HG02938 (cell line): ENCODE measurements around the gene GCAT.
"Not testable (repeated sequence)": the region's sequence is repeated elsewhere in the genome, so short reads cannot be mapped to it uniquely, and the experiment has no call there.

Source experiments
- ATAC-seq: cut with Tn5 transposase; IDR thresholded peaks from one replicate; pipeline ENCODE4 v1.9.1; 2021; ENCODE audit warnings: mild to moderate bottlenecking, moderate library complexity; ENCODE audit not compliant: unreplicated experiment

The GCAT gene

DNA sequence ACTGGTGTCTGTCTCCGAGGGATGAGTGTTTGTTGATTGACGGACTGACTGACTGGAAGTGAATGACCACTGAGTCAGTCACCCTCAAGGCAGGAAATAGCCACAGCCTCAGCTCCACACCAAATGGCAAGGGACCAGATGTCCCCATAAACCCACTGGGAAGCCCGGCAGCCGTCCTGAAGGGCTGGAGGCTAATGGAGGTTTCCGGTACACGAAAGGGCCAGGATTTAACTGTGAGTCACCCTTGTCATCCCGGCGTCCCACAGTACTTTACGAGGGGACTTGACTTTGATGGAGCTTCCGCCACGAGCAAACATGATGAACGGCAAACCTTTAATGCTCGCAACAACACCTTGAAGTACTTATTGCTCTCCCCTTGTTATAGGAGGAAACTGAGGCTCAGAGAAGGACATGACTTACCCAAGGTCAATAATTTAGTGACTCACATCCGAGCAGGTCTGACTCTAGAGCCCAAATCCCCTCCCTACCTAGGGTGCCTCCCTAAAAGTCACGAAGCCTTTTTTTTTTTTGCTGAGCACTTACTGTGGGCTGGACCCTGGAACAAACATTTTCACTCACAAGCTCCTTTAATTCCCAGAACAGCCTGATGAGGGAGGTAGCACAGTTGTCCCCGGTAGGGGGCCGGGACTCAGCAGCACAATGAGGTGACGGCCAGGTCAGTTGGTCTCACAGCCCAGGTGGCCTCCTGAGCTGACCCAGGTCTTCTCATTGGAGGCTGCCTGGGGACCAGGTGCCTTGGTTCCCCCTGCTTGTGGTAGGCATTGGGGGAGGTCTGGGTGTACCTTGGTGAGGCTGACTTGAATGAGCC, 25.2 kb upstream of the GCAT start:
- no peak for ATAC-seq

DNA sequence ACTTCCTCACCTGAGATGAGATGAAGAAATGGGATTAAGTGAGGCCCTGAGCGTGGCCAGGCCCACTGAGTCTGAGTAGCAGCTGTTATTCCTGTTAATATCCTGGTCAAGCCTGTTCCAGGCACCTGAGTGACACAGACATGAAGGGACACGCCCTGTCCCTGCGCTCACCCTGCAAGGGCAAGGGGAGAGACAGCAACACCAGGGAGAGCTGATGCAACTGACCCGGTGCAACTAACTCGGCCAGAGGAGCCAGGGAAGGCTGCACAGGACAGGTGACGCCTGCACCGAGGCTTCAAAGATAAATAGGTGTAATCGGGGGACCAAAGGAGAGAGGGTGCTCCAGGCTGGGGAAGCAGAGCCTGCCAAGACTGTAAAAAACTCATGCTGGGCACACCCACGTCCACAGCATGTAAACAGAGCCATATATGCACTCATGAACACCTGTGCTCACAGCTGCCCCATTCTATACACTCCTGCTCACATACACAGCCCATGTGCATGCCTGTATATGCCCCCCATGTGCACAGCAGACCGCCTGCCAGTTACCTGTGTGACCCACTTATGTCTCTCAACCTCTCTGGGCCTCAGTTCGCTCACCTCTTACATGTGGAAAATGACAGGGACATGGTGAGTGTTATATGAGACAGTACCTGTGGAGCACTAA, 22.8 kb upstream of the GCAT start:
- no peak for ATAC-seq

DNA sequence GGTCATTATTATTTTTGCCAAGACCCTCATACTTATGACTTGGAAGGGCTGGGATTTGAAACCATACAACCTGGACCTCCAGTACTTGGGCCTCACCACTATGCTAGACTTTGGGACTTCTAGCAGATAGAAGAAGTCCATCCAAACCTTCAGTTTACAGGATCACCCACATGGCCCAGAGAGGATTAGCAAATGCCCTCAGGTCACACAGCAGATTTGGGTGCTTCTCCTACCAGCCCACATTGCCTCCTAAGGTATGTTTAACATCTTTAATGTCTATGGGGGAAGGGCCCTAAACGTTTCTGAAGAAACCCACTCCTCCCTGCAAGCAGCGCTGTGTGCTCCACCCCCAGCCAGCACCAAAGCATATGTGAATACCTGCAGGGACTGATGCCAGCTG, 17.5 kb upstream of the GCAT start:
- no peak for ATAC-seq

DNA sequence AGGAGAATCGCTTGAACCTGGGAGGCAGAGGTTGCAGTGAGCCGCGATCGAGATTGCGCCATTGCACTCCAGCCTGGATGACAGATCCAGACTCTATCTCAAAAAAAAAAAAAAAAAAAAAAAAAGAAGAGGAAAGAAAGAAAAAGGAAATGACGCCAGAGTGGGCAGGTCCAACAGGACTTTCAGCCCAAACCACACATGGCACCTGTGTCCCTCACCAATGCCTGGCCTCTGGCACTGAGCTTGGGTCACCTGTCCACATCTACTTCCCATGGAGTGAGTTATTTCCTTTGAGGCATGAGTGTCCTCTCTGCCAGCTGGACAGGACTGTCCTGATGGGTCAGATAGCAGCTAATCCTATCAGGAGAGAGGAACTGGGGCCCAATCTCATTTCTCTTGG, 15.2 kb upstream of the GCAT start:
- no peak for ATAC-seq

DNA sequence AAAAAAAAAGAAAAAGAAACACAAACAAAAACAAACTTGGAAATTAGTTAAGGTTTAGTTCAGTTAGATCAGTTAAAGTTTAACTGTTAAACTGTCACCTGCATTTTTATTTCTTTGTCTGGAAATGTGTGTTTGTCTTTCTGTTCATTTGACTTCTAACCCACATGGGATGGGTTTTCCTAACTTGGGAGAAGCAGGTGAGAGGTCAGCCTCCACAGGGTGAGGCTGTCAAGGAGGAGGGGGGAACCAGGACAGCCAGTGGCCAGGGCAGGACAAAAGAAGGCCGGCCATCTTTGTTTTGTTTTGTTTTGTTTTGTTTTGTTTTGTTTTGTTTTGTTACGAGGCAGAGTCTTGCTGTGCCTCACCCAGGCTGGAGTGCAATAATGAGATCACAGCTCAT, 13.4 kb upstream of the GCAT start:
- ATAC-seq, result no peak

DNA sequence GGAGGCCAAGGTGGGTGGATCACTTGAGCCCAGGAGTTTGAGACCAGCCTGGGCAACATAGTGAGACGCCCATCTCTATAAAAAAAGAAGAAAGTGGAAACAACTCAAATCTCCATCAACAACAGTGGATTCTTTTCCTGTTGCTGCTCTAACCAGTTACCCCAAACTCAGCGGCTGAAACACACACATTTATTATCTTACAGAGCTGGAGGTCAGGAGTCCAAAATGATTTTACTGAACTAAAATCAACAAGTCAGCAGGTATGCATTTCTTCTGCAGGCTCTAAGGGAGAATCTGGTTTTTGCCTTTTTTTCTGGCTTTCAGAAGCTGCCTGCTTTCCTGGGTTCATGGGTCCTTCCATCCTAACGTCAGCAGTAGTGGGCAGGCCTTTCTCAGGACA, 11.7 kb upstream of the GCAT start:
- ATAC-seq, result no peak

DNA sequence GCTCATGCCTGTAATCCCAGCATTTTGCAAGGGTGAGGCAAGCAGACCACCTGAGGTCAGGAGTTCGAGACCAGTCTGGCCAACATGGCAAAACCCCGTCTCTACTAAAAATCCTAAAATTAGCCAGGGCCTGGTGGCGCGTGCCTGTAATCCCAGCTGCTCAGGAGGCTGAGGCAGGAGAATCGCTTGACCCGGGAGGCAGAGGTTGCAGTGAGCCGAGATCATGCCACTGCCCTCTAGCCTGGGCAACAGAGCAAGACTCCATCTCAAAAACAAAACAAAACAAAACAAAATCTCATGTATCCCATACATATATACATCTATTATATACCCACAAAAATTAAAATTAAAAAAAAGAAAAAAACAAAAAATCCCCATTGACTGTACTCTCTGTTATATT, 10.5 kb upstream of the GCAT start:
- not testable (repeated sequence) for ATAC-seq

DNA sequence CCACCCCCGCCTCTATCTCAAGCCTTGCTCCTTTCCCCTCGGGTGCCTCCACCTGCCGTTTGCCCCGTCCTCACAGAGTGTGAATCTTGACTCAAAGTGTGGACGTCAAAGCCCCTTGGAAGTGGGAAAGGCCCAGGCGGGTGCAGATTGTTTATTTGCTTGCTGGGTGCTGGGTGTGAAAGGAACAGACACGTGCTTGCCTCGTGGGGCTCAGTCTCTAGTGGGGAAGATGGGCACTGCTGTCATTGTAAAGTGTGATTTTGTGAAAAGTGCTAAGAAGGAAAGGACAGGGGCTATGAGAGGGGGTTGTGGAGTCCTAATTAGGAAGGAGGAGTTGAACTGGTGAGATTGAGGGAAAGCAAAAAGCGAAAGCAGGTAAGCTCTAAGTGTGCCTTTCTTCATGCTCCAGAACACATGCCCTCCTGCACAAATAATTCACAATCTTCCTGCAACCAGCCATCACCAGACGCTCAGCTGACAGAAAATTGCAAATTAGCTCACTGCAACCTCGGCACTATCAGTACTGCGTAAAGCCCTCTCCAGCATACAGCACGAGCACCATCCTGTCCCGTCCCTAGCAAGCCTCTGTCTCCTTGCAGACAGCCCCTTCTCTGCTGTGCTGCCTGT, 9.7 kb upstream of the GCAT start:
- ATAC-seq, result no peak

DNA sequence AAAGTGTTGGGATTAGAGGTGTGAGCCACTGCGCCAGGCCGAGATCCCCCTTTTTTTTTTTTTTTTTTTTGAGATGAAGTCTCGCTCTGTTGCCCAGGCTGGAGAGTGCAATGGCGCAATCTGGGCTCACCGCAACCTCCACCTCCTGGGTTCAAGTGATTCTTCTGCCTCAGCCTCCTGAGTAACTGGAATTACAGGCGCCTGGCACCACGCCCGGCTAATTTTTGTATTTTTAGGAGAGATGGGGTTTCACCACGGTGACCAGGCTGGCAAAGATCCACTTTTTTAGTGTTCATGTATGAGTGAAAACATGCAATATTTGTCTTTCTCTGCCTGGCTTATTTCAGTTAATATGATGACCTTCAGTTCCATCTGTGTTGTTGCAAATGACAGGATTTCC, 7.8 kb upstream of the GCAT start:
- not testable (repeated sequence) for ATAC-seq

DNA sequence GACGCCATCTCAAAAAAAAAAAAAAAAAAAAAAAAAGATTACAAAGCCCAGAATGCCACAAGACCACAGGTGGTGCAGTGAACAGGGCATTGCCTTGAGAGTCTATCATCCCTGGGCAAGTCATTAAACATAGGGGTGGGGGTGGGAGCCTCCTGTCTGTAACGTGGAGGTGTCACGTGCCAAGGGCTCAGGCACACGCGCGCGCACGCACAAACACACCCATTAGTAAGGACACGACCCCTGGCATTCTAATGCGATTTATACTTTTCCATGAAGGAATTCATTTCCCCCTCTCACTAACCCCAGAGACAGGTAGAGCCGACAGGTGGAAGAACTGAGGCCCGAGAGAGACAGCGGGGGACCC, 5.8 kb upstream of the GCAT start:
- no peak for ATAC-seq

DNA sequence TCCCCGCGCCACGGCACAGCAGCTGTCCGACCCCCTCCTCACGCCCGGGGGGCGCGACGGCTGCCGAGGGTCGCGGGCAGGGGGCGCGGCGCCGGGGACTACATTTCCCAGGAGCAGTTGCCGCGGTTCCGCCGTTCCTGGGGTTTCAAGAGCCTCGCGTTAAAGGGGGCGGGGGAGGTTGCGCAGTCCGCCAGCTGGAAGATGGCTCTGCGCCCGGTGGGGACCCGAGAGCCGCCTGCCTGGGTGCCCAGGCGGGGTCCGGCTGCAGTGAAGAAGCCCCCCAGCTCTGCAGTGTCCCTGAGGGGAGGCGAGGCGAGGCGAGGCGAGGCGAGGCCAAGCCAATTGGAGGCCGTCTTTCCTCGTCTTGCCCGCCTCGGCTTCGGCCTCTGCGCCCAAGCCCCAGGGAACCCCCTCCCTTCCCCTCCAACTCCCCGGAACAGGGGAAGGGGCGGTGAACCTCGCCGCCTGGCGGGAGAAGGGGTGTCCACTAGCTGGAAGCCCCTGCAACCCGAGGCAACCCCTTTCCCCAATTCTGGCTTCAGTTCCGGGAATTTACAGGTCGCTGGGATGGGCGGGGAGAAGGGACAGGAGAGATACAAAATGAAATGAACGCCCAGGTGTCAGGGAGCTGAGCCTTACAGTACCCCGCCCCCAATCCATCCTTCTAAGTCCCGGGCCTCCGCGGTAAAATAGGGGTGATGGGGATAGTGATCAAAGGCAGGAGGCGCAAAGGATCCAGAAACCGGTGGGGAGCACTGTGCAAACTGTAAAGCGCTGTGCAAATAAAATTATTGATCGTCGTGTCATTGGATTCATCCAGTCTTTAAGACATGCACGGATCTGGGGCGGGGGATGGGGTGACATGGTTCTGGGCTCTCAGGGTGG, 5.2 kb upstream of the GCAT start:
- no peak for ATAC-seq

DNA sequence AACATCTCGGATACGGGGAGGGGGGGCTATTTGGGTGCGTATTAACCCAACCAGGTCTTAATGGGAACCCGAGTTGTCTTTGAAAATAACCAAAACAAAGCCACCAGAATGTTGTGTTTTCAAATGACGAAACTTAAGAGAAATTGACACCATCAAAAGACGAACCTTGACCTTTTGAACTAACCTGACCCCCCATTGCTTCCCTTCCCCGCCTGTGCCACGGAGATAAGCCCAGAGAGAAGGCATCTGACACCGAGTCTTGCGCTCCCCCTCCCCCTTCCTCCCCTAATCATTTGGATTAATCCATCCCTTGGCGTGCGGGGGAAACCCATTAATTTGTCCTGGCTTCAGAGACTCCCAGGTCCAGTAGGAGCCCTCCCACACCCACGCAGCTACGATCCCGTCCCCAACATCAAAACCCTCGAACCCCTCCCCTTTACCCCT, 4.5 kb upstream of the GCAT start:
- no peak for ATAC-seq

DNA sequence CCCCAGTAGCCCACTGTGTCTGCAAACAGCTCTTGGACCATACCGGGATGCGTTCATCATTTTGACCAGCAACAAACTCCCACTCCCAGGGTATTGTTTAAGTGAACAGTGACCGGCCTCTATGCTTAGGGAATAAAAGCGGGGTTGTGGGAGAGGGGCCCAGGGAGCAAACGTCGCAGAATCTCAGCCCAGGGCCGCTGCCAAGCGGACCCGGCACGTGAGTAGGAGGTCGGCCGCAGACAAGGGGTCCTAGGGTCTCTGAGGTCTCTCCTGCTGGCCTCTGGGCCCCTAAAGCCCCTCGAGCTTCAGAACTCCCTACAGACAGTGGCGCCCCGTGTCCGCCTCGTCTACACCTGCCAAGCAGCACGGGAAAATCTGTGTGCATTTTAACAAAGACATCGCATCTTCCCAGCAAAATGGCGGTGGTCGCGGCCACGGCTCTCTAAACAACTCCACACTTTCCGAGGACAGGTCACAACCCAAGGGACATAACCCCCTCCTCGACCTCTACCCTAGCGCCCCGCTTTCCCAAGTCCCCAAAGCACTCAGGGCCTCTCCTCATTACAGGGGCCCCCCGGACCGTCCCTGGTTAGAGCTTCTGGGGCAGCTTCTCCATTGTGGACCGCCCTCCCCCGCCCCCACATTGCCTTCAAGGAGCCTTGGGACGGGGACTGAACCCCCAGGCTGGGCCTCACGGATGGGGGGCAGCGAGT, 3.9 kb upstream of the GCAT start:
- ATAC-seq, result no peak

DNA sequence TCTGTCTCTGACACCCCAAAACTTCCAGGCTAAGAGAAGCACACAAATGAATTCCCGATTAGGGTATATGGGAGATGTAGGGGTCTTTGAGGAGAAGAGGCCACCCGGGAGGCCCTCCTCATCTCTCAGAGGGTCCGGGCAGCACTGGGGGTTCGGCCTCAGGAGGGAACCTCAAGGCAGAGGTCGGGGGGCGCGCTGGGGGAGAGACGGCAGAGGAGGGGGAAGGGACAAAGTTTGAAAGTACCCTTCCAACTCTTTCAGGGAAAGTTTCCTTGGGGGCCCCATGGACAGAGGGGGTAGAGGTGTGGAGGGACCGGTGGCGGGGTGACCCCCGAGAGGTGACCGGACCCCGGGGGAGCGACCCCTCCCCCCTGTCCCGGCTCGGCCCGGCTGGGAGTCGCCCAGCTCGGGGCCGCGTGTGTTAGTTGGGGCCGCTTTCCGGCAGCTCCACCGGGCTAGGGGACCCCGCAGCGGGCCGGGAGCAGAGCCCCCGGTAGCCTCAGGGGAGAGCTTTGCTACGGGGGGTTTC, 3.3 kb upstream of the GCAT start:
- ATAC-seq, result no peak

DNA sequence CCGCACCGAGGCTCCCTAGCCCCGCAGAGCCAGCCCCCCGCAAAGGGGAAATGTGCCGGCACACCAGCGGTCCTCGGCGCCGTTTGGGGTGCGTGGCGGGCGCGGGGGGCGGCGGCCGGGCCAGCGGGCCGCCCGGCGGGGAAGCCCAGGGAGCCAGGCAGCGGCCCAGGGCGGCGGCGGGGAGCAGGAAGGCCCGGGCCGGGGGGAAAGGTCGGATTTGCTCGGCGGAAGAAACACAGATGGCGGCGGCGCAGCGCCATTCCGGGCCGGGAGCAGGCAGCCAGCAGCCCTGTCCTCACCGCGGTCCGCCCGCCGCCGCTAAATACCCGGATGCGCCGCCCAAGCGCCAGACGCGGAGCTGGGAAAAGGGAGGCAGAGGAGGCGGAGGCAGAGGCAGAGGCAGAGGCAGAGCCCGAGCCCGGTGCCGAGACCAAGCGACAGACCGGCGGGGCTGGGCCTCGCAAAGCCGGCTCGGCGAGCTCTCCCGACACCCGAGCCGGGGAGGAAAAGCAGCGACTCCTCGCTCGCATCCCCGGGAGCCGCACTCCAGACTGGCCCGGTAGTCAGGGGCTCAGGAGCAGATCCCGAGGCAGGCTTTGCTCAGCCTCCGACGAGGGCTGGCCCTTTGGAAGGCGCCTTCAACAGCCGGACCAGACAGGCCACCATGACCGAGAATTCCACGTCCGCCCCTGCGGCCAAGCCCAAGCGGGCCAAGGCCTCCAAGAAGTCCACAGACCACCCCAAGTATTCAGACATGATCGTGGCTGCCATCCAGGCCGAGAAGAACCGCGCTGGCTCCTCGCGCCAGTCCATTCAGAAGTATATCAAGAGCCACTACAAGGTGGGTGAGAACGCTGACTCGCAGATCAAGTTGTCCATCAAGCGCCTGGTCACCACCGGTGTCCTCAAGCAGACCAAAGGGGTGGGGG, 2.6 kb upstream of the GCAT start:
- ATAC-seq, result no peak

DNA sequence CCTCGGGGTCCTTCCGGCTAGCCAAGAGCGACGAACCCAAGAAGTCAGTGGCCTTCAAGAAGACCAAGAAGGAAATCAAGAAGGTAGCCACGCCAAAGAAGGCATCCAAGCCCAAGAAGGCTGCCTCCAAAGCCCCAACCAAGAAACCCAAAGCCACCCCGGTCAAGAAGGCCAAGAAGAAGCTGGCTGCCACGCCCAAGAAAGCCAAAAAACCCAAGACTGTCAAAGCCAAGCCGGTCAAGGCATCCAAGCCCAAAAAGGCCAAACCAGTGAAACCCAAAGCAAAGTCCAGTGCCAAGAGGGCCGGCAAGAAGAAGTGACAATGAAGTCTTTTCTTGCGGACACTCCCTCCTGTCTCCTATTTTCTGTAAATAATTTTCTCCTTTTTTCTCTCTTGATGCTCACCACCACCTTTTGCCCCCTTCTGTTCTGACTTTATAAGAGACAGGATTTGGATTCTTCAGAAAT, 1.9 kb upstream of the GCAT start:
- no peak for ATAC-seq

DNA sequence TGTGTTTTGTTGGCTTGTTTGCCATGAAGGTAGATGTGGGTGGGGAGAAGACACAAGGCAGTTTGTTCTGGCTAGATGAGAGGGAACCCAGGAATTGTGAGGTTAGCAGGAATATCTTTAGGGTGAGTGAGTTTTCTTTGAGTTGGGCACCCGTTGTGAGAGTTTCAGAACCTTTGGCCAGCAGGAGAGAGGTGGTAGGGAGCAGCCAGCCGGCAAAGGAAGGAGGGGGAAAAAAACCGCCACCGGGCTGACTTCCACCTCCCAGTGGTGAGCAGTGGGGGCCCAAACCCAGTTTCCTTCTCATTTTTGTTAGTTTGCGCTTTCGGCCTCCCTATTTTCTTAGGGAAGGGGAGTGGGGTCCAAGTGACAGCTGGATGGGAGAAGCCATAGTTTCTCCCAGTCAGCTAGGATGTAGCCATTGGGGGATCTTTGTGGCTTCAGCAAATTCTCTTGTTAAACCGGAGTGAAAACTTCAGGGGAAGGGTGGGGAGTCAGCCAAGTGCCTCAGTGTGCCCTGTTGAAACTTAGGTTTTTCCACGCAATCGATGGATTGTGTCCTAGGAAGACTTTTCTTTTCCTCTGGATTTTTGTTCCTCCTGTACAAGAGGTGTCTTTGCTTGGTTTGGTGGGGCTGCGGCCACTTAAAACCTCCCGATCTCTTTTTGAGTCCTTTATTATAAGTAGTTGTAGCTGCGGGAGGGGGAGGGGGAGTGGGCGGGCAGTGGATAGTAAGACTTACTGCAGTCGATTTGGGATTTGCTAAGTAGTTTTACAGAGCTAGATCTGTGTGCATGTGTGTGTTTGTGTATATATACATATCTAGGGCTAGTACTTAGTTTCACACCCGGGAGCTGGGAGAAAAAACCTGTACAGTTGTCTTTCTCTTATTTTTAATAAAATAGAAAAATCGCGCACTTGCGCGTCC, 1.1 kb upstream of the GCAT start:
- ATAC-seq, result no peak

DNA sequence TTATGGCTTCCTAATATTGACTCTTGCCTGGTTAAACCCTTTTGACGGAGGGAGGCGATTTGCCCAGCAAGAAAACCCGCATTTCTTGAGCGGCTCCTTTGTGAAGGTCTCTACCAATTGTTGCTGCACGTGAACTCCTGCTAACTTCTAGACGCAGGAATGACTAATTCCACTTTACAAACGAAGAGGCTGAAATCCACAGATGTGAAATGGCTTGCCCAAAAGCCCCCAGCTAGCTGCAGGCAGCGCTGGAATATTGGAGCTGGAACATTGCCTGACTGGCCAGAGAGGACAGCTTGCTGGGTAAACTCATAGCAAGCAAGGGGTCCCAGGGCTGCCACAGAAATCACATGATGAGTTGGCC, 542 bp downstream of the GCAT start:
- ATAC-seq, result no peak
